Keratinocyte (primary cell): Measurements from ENCODE around the gene CELF5.

ENCODE experiments used
- EZH2 ChIP-seq: IDR thresholded peaks from one replicate; pipeline ENCODE4 v1.6.1; 2012; ENCODE audit warnings: inconsistent platforms, mild to moderate bottlenecking, low read length, moderate library complexity
- TF ChIP-seq, protein P1 (sequence below), 3 experiments: IDR thresholded peaks in 1 of 3; conservative IDR thresholded peaks in 1 of 3; optimal IDR thresholded peaks in 1 of 3; 2 replicates in 2 of 3; 3 replicates in 1 of 3; pipeline versions ENCODE3 to v1.5.1; 2011; ENCODE audit warnings: low read length in 3 of 3, mild to moderate bottlenecking in 3 of 3, moderate library complexity in 2 of 3, control low read depth in 1 of 3, inconsistent platforms in 1 of 3; ENCODE audit not compliant: insufficient read depth in 2 of 3; ENCODE audit errors: extremely low read depth in 1 of 3

- TF ChIP-seq, protein P1, sequence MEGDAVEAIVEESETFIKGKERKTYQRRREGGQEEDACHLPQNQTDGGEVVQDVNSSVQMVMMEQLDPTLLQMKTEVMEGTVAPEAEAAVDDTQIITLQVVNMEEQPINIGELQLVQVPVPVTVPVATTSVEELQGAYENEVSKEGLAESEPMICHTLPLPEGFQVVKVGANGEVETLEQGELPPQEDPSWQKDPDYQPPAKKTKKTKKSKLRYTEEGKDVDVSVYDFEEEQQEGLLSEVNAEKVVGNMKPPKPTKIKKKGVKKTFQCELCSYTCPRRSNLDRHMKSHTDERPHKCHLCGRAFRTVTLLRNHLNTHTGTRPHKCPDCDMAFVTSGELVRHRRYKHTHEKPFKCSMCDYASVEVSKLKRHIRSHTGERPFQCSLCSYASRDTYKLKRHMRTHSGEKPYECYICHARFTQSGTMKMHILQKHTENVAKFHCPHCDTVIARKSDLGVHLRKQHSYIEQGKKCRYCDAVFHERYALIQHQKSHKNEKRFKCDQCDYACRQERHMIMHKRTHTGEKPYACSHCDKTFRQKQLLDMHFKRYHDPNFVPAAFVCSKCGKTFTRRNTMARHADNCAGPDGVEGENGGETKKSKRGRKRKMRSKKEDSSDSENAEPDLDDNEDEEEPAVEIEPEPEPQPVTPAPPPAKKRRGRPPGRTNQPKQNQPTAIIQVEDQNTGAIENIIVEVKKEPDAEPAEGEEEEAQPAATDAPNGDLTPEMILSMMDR (optimal IDR thresholded peaks at IDR 0.05 in 1 of 3, IDR thresholded peaks at IDR 0.05 in 1 of 3, conservative IDR thresholded peaks at IDR 0.05 in 1 of 3; ENCODE audit: extremely low read depth in 1 of 3, insufficient read depth in 2 of 3, low read length in 3 of 3), result no peak
- TF ChIP-seq EZH2, result no peak
Measured at GRCh38 chr19:3192684-3193083, 31.8 kb upstream of the CELF5 start.
